ENCODE measurements around the gene IL11.

IL11 gene

GRCh38 chr19:55322204-55322885 is 47.9 kb downstream of the IL11 start:
- no peak for DNase-seq (ENCODE audit: low spot score)

GRCh38 chr19:55321466-55322137 is 48.7 kb downstream of the IL11 start:
- DNase-seq (ENCODE audit: low spot score) = no peak

- DNase-seq (ENCODE audit: low spot score) = no peak
Measured at GRCh38 chr19:55320844-55321419, 49.3 kb downstream of the IL11 start.

GRCh38 chr19:55319785-55320184 is 50.5 kb downstream of the IL11 start:
- no peak for DNase-seq (ENCODE audit: low spot score)

GRCh38 chr19:55316646-55317045 is 53.6 kb downstream of the IL11 start:
- no peak for DNase-seq (ENCODE audit: low spot score)

- DNase-seq (ENCODE audit: low spot score) = no peak
Measured at GRCh38 chr19:55315956-55316525, 54.2 kb downstream of the IL11 start.

- no peak for DNase-seq (ENCODE audit: low spot score)
Measured at GRCh38 chr19:55314396-55314795, 55.9 kb downstream of the IL11 start.
